ENCODE results near the gene TTC28. TPM values are rescaled to one million over a fixed set of nuclear protein-coding genes. Genes with fewer than 3 reads are reported as not detected.

TTC28 gene
- total RNA-seq, 2 donors from 2014 or later = 0.40 to 1.9 TPM

- no peaks in the 10 kb centered on the region for H3K9me3 ChIP-seq (ENCODE audit: control insufficient read depth, low read length, poor library complexity, severe bottlenecking)
- Mint-ChIP-seq H3K27ac (no peak overlapping the region), H3K4me3 (no peak overlapping the region), H3K36me3 (ENCODE audit: low read depth) (no peaks in the 10 kb centered on the region), H3K4me1 (peaks cover 4% of the 10 kb centered on the region), H3K27me3 (peaks cover 26% of the 10 kb centered on the region)
- no peak for ATAC-seq
- DNase-seq = no peak
These were observed 671.6 kb downstream of the TTC28 start for GRCh38 chr22:28008056-28008455.

- no peak for ATAC-seq
- no peaks in the 10 kb centered on the region for H3K9me3 ChIP-seq (ENCODE audit: control insufficient read depth, low read length, poor library complexity, severe bottlenecking)
- H3K27ac Mint-ChIP-seq = no peak overlapping the region
- DNase-seq = no peak
- H3K4me3 Mint-ChIP-seq = no peak overlapping the region
- peaks cover 20% of the 10 kb centered on the region for H3K27me3 Mint-ChIP-seq
- H3K4me1 Mint-ChIP-seq = peaks cover 4% of the 10 kb centered on the region
- H3K36me3 Mint-ChIP-seq (ENCODE audit: low read depth) = no peaks in the 10 kb centered on the region
These were observed 673.4 kb downstream of the TTC28 start for GRCh38 chr22:28006271-28006670.

DNA sequence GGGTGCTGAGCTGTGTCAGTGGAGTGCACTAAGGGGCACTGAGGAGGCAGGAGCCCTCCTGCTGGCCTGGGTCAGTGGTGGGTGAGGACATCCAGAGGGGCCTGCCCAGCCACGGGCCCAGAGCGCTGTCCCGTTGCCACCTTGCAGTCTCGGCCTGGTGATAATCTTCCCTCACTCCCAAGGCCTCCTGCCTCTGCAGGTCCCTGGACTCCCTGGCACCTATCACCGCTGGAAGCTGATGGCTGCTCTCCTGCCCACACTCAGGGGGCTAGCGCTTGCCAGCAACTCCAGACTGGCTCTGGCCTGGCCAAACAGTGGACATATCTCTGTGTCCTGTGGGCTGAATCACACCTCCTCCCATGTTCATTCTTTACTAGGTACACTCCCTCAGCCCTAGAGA is 674.1 kb downstream of the TTC28 start:
- no peak overlapping the region for H3K4me3 Mint-ChIP-seq
- H3K27me3 Mint-ChIP-seq = peaks cover 24% of the 10 kb centered on the region
- no peak for ATAC-seq
- H3K27ac Mint-ChIP-seq = no peak overlapping the region
- H3K4me1 Mint-ChIP-seq = peaks cover 4% of the 10 kb centered on the region
- no peak for DNase-seq
- H3K9me3 ChIP-seq (ENCODE audit: control insufficient read depth, low read length, poor library complexity, severe bottlenecking) = no peaks in the 10 kb centered on the region
- no peaks in the 10 kb centered on the region for H3K36me3 Mint-ChIP-seq (ENCODE audit: low read depth)

GRCh38 chr22:28004021-28004420 is 675.6 kb downstream of the TTC28 start:
- Mint-ChIP-seq H3K4me3 (no peak overlapping the region), H3K27ac (no peak overlapping the region), H3K27me3 (peaks cover 24% of the 10 kb centered on the region), H3K4me1 (peaks cover 2% of the 10 kb centered on the region), H3K36me3 (ENCODE audit: low read depth) (no peaks in the 10 kb centered on the region)
- ATAC-seq (no peak), DNase-seq (no peak)
- no peaks in the 10 kb centered on the region for H3K9me3 ChIP-seq (ENCODE audit: control insufficient read depth, low read length, poor library complexity, severe bottlenecking)

GRCh38 chr22:28002863-28003565 is 676.6 kb downstream of the TTC28 start:
- H3K4me1 Mint-ChIP-seq = peaks cover 2% of the 10 kb centered on the region
- no peaks in the 10 kb centered on the region for H3K9me3 ChIP-seq (ENCODE audit: control insufficient read depth, low read length, poor library complexity, severe bottlenecking)
- ATAC-seq (no peak), DNase-seq (no peak)
- no peaks in the 10 kb centered on the region for H3K36me3 Mint-ChIP-seq (ENCODE audit: low read depth)
- H3K4me3 Mint-ChIP-seq = no peak overlapping the region
- H3K27ac Mint-ChIP-seq = no peak overlapping the region
- peaks cover 24% of the 10 kb centered on the region for H3K27me3 Mint-ChIP-seq

DNA sequence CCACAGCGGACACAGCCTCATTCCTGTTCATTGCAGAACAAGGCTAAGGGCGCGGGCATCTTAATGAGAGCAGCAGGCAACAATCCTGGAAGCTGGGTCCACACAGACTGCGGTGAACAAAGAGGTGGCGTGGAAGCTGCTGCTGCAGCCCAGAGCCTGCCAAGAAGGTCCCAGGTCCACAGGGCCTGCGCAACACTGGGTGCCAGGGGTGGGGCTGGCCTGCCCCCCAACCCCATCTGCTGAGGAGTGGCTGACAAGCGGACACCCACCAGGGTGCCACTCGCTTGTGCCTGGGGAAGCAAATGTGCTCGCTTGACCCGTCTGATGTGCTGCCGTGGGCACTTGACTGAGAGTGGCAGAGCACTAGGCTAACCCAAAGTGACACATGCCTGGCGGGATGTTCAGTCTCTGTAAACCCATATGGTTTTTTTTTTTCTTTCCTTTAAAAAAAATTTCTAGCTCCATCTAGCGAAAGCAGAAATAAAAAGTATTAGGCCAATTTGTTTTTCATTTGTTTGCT is 677.4 kb downstream of the TTC28 start:
- no peak overlapping the region for H3K4me3 Mint-ChIP-seq
- ATAC-seq (no peak), DNase-seq (no peak)
- H3K9me3 ChIP-seq (ENCODE audit: control insufficient read depth, low read length, poor library complexity, severe bottlenecking) = no peaks in the 10 kb centered on the region
- peaks cover 2% of the 10 kb centered on the region for H3K4me1 Mint-ChIP-seq
- H3K27ac Mint-ChIP-seq = no peak overlapping the region
- no peaks in the 10 kb centered on the region for H3K36me3 Mint-ChIP-seq (ENCODE audit: low read depth)
- H3K27me3 Mint-ChIP-seq = peaks cover 24% of the 10 kb centered on the region

- ATAC-seq (no peak), DNase-seq (no peak)
- no peaks in the 10 kb centered on the region for H3K9me3 ChIP-seq (ENCODE audit: control insufficient read depth, low read length, poor library complexity, severe bottlenecking)
- no peak overlapping the region for H3K4me3 Mint-ChIP-seq
- H3K36me3 Mint-ChIP-seq (ENCODE audit: low read depth) = no peaks in the 10 kb centered on the region
- H3K27ac Mint-ChIP-seq = no peak overlapping the region
- peaks cover 2% of the 10 kb centered on the region for H3K4me1 Mint-ChIP-seq
- H3K27me3 Mint-ChIP-seq = peaks cover 18% of the 10 kb centered on the region
These were observed 678.3 kb downstream of the TTC28 start for GRCh38 chr22:28001171-28001835.

DNA sequence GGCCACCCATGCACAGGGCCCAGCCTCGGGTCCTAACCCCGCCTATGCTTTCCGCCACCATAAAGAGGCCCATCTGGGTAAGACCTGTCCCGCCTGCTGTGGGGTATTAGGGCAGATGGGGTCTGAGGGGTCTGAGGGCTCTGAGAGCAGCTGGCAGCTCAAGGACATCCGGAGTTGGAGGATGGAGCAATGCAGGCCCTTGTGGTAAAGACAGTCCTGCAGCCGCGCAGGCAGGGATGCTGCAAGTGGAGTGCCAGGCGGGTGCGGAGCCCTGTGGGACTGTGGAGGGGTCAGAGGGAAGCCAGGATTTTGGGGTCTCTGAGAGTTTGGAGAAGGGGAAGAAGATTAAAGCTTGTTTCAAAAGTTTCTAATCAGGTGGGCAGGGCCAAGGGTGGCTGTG is 679.3 kb downstream of the TTC28 start:
- H3K9me3 ChIP-seq (ENCODE audit: control insufficient read depth, low read length, poor library complexity, severe bottlenecking) = no peaks in the 10 kb centered on the region
- H3K27me3 Mint-ChIP-seq = peaks cover 14% of the 10 kb centered on the region
- no peak overlapping the region for H3K4me3 Mint-ChIP-seq
- no peaks in the 10 kb centered on the region for H3K36me3 Mint-ChIP-seq (ENCODE audit: low read depth)
- H3K4me1 Mint-ChIP-seq = peaks cover 2% of the 10 kb centered on the region
- ATAC-seq (no peak), DNase-seq (no peak)
- H3K27ac Mint-ChIP-seq = no peak overlapping the region

DNA sequence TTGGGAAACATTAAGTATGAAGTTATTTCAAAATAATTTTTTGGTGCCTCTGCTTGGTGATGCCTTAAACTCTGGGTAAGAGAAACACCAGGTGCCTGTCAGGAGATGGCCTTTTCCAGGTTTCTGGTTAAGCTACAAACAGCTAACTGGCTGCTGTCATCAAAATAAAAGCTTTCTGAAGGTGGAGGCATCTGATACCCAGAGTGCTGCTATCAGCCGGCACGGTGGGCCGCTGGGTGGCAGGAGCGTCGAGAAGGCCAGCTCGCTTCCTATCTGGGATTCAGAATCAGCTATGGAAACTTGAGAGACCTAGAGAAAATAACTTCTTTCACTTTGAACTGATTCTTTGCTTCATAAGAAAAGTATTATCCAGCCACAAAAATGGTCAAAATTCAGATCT is 679.8 kb downstream of the TTC28 start:
- peaks cover 2% of the 10 kb centered on the region for H3K4me1 Mint-ChIP-seq
- DNase-seq = no peak
- H3K27me3 Mint-ChIP-seq = peaks cover 14% of the 10 kb centered on the region
- no peaks in the 10 kb centered on the region for H3K36me3 Mint-ChIP-seq (ENCODE audit: low read depth)
- no peak for ATAC-seq
- H3K9me3 ChIP-seq (ENCODE audit: control insufficient read depth, low read length, poor library complexity, severe bottlenecking) = no peaks in the 10 kb centered on the region
- H3K4me3 Mint-ChIP-seq = no peak overlapping the region
- H3K27ac Mint-ChIP-seq = no peak overlapping the region

- ATAC-seq = no peak
- peaks cover 2% of the 10 kb centered on the region for H3K4me1 Mint-ChIP-seq
- H3K27ac Mint-ChIP-seq = no peak overlapping the region
- H3K27me3 Mint-ChIP-seq = peaks cover 6% of the 10 kb centered on the region
- no peaks in the 10 kb centered on the region for H3K36me3 Mint-ChIP-seq (ENCODE audit: low read depth)
- no peak for DNase-seq
- no peak overlapping the region for H3K4me3 Mint-ChIP-seq
- H3K9me3 ChIP-seq (ENCODE audit: control insufficient read depth, low read length, poor library complexity, severe bottlenecking) = no peaks in the 10 kb centered on the region
These were observed 680.9 kb downstream of the TTC28 start for GRCh38 chr22:27998511-27999410.

- H3K9me3 ChIP-seq (ENCODE audit: control insufficient read depth, low read length, poor library complexity, severe bottlenecking) = no peaks in the 10 kb centered on the region
- no peak for ATAC-seq
- Mint-ChIP-seq H3K4me3 (no peak overlapping the region), H3K4me1 (peaks cover 2% of the 10 kb centered on the region), H3K27ac (no peak overlapping the region), H3K36me3 (ENCODE audit: low read depth) (no peaks in the 10 kb centered on the region), H3K27me3 (peaks cover 5% of the 10 kb centered on the region)
- DNase-seq = no peak
These were observed 682.1 kb downstream of the TTC28 start for GRCh38 chr22:27997538-27997937.

DNA sequence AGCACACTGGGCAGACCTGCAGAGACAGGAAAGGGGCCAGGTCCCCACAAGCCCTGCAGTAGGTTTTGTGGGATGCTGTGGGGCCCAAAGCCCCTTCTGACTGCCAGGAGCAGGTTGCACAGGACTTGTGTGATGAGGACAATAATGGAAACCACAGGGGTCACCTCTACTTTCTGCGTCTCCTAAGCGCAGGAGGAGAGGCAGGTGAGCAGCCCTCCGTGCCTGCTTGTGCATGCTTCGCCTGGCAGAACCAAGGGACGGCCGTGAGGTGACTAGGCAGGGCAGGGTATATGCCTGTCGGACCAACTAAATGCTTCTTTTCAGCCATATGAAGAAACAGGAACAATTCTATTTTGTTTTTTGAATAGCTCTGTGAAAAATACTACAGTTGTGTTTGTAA is 682.7 kb downstream of the TTC28 start:
- ATAC-seq (no peak), DNase-seq (no peak)
- H3K27me3 Mint-ChIP-seq = peaks cover 5% of the 10 kb centered on the region
- H3K36me3 Mint-ChIP-seq (ENCODE audit: low read depth) = no peaks in the 10 kb centered on the region
- no peak overlapping the region for H3K27ac Mint-ChIP-seq
- no peaks in the 10 kb centered on the region for H3K9me3 ChIP-seq (ENCODE audit: control insufficient read depth, low read length, poor library complexity, severe bottlenecking)
- no peak overlapping the region for H3K4me3 Mint-ChIP-seq
- peaks cover 2% of the 10 kb centered on the region for H3K4me1 Mint-ChIP-seq

GRCh38 chr22:27996529-27996925 is 683.1 kb downstream of the TTC28 start:
- H3K4me3 Mint-ChIP-seq = no peak overlapping the region
- DNase-seq (no peak), ATAC-seq (no peak)
- H3K4me1 Mint-ChIP-seq = peaks cover 2% of the 10 kb centered on the region
- no peaks in the 10 kb centered on the region for H3K36me3 Mint-ChIP-seq (ENCODE audit: low read depth)
- no peaks in the 10 kb centered on the region for H3K9me3 ChIP-seq (ENCODE audit: control insufficient read depth, low read length, poor library complexity, severe bottlenecking)
- H3K27ac Mint-ChIP-seq = no peak overlapping the region
- peaks cover 5% of the 10 kb centered on the region for H3K27me3 Mint-ChIP-seq
